HG03045 (cell line): Measurements from ENCODE around the gene METTL16.

ENCODE experiments used
- ATAC-seq: cut with Tn5 transposase; IDR thresholded peaks from one replicate; pipeline ENCODE4 v1.9.1; 2021; ENCODE audit warnings: mild to moderate bottlenecking, moderate library complexity; ENCODE audit not compliant: unreplicated experiment

Gene METTL16

GRCh38 chr17:2385240-2386210, 126.2 kb downstream of the METTL16 start:
- ATAC-seq, result no peak

GRCh38 chr17:2384439-2385127, 127.1 kb downstream of the METTL16 start:
- ATAC-seq, result no peak

GRCh38 chr17:2383628-2384167, 128.0 kb downstream of the METTL16 start:
- ATAC-seq, result no peak

- ATAC-seq, result no peak
Observed at GRCh38 chr17:2380950-2381649, 130.6 kb downstream of the METTL16 start.

- no peak for ATAC-seq
Observed at GRCh38 chr17:2380226-2380922, 131.3 kb downstream of the METTL16 start.

GRCh38 chr17:2379489-2380225, 132.0 kb downstream of the METTL16 start:
- no peak for ATAC-seq

GRCh38 chr17:2378905-2379304, 132.8 kb downstream of the METTL16 start:
- no peak for ATAC-seq

GRCh38 chr17:2377659-2378058, 134.0 kb downstream of the METTL16 start:
- ATAC-seq, result no peak

- ATAC-seq, result no peak
Observed at GRCh38 chr17:2376107-2376506, 135.6 kb downstream of the METTL16 start.

GRCh38 chr17:2375406-2375805, 136.3 kb downstream of the METTL16 start:
- ATAC-seq, result no peak

GRCh38 chr17:2374549-2375285, 137.0 kb downstream of the METTL16 start:
- no peak for ATAC-seq

- no peak for ATAC-seq
Observed at GRCh38 chr17:2373179-2373578, 138.5 kb downstream of the METTL16 start.

GRCh38 chr17:2372681-2373080, 139.0 kb downstream of the METTL16 start:
- no peak for ATAC-seq

- ATAC-seq, result no peak
Observed at GRCh38 chr17:2372180-2372579, 139.5 kb downstream of the METTL16 start.

- no peak for ATAC-seq
Observed at GRCh38 chr17:2371183-2372130, 140.2 kb downstream of the METTL16 start.

GRCh38 chr17:2370211-2370589, 141.5 kb downstream of the METTL16 start:
- ATAC-seq, result no peak

- no peak for ATAC-seq
Observed at GRCh38 chr17:2369551-2370210, 142.0 kb downstream of the METTL16 start.

- no peak for ATAC-seq
Observed at GRCh38 chr17:2369039-2369438, 142.6 kb downstream of the METTL16 start.
